Measurements from ENCODE around the gene USP17L30.
"Not testable (repeated sequence)": the region's sequence is repeated elsewhere in the genome, so short reads cannot be mapped to it uniquely, and the experiment has no call there.

The USP17L30 gene

DNA sequence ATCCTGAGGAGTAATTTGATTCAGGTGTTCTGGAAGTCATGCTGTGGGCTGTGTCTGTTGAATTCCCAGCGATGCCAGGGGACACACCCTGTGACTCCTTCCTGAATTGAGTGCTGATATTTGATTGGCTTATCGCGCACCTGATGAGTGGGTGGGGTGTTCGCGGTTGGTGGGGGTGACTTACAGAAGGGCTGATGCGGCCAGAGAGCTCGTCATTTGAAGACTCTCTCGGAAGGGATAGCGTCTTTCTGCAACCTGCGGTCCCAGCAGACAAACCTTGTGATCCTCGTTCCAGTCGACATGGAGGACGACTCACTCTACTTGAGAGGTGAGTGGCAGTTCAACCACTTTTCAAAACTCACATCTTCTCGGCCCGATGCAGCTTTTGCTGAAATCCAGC lies at the start of gene USP17L30:
Gene USP17L30, plus strand, starts transcription at position 301 of the 400 bp plus-strand sequence. Its CDS starts 0 bp downstream, at position 301.
- not testable (repeated sequence) for DNase-seq (ENCODE audit: low read depth)

DNA sequence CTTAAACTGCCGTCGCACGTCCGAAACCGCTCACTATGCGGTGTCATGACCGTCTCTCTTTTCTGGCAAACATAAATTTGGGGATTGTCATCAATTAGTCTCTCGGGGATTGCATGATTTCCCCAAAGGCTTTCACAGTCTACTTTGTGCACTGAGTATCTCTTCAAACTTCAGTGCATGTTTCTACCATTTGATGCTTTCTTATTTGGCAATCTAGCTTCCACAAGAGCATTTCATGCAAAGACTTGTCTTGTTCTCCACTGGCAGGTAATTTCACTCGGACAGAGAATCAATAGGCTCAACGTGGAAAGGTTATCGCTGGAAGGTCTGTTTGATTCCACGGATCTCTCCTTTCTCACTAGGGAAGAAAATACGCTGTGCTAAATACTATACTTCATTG lies 38.7 kb upstream of the USP17L30 start:
- not testable (repeated sequence) for DNase-seq (ENCODE audit: low read depth)

- not testable (repeated sequence) for DNase-seq (ENCODE audit: low read depth)
These were observed 38.1 kb upstream of the USP17L30 start, which contains the start of gene USP17L24 for GRCh38 chr4:9324865-9325264. Gene USP17L24 (plus strand): TSS chr4:9325165. CDS start chr4:9325165, 0 bp downstream.

DNA sequence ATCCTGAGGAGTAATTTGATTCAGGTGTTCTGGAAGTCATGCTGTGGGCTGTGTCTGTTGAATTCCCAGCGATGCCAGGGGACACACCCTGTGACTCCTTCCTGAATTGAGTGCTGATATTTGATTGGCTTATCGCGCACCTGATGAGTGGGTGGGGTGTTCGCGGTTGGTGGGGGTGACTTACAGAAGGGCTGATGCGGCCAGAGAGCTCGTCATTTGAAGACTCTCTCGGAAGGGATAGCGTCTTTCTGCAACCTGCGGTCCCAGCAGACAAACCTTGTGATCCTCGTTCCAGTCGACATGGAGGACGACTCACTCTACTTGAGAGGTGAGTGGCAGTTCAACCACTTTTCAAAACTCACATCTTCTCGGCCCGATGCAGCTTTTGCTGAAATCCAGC lies 33.3 kb upstream of the USP17L30 start, which contains the start of gene USP17L25:
Gene USP17L25, plus strand, starts transcription at position 301 of the 400 bp plus-strand sequence. Its CDS starts 0 bp downstream, at position 301.
- not testable (repeated sequence) for DNase-seq (ENCODE audit: low read depth)

- DNase-seq (ENCODE audit: low read depth) = not testable (repeated sequence)
These were observed 28.6 kb upstream of the USP17L30 start, which contains the start of gene USP17L26 for GRCh38 chr4:9334358-9334757. Gene USP17L26 (plus strand): TSS chr4:9334658. CDS start chr4:9334658, 0 bp downstream.

DNA sequence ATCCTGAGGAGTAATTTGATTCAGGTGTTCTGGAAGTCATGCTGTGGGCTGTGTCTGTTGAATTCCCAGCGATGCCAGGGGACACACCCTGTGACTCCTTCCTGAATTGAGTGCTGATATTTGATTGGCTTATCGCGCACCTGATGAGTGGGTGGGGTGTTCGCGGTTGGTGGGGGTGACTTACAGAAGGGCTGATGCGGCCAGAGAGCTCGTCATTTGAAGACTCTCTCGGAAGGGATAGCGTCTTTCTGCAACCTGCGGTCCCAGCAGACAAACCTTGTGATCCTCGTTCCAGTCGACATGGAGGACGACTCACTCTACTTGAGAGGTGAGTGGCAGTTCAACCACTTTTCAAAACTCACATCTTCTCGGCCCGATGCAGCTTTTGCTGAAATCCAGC lies 23.8 kb upstream of the USP17L30 start, which contains the start of gene USP17L5:
Gene USP17L5, plus strand, starts transcription at position 301 of the 400 bp plus-strand sequence. Its CDS starts 0 bp downstream, at position 301.
- DNase-seq (ENCODE audit: low read depth) = not testable (repeated sequence)

GRCh38 chr4:9343848-9344247 lies 19.1 kb upstream of the USP17L30 start, which contains the start of gene USP17L27:
Gene USP17L27 (plus strand): TSS chr4:9344148. CDS start chr4:9344148, 0 bp downstream.
- not testable (repeated sequence) for DNase-seq (ENCODE audit: low read depth)

GRCh38 chr4:9348593-9348992 lies 14.3 kb upstream of the USP17L30 start, which contains the start of gene USP17L28:
Gene USP17L28 (plus strand): TSS chr4:9348893. CDS start chr4:9348893, 0 bp downstream.
- DNase-seq (ENCODE audit: low read depth) = not testable (repeated sequence)

GRCh38 chr4:9350866-9351265 lies 12.1 kb upstream of the USP17L30 start:
- DNase-seq (ENCODE audit: low read depth) = not testable (repeated sequence)

DNA sequence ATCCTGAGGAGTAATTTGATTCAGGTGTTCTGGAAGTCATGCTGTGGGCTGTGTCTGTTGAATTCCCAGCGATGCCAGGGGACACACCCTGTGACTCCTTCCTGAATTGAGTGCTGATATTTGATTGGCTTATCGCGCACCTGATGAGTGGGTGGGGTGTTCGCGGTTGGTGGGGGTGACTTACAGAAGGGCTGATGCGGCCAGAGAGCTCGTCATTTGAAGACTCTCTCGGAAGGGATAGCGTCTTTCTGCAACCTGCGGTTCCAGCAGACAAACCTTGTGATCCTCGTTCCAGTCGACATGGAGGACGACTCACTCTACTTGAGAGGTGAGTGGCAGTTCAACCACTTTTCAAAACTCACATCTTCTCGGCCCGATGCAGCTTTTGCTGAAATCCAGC lies 9.6 kb upstream of the USP17L30 start, which contains the start of gene USP17L29:
Gene USP17L29, plus strand, starts transcription at position 301 of the 400 bp plus-strand sequence. Its CDS starts 0 bp downstream, at position 301.
- DNase-seq (ENCODE audit: low read depth) = not testable (repeated sequence)

DNA sequence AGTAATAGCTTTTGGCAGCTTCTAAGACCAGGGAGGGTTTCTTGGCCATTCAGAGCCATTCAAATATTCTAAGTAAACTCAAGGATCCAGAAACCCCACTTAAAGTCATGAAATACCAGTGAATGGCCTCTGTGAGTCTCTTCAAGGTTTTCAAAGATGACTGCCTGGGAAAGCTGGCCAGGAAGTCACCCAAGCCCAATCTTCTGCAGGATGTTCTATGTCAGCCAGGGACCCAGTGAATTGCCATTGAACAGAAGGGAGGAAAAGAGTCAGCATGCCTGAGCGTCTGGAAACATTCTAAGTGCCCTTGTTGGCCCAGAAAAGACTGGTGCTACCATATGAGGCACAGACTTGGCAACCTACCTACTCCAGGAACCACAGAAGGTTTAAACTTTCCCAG lies 17.0 kb downstream of the USP17L30 start:
- not testable (repeated sequence) for DNase-seq (ENCODE audit: low read depth)

DNA sequence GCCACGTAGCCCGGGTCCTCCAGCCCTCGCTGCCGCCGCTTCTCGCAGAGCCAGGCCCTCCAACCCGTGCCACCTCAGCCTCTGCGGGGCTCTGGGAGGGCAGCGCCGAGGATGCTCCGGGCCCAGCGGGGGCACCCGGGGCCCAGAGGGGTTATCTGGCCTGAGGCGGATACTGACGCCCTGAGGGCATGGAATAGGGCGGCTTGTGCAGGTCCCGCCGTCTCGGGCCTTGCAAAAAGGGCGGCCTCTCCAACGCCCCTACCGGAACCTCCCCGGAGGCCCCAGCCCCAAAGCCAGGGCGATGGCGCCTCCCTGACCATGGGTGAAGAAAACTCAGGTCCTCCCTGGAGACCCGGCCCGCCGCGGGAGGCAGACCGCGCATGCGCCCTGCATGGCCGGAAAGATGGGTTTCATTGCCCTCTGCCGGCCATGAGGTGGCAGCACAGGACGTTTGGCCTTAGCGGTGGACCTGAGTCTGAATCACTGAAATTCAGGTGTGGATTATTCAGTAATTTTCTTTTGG lies 18.1 kb downstream of the USP17L30 start:
- peak; percentile 26 for DNase-seq (ENCODE audit: low read depth)

GRCh38 chr4:9384126-9384525 lies 21.2 kb downstream of the USP17L30 start:
- DNase-seq (ENCODE audit: low read depth) = no peak

DNA sequence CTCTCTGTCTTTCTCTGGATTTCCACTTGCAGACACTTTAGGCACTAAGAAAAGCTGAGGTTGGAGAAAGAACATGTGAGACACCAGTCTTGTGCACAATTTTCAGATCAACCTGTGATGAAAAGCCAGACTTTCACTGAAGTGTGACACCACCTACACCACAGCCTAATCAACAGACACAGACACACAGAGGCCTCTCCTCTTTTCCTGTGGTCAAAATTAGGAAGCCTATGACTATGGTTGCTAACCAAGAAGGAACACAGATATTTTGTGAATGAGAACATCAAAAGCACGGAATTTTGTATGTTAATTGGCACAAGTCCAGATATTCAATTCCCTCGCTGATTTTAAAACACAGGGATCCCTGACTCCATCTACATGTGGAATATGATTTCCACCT lies 26.1 kb downstream of the USP17L30 start:
- not testable (repeated sequence) for DNase-seq (ENCODE audit: low read depth)

GRCh38 chr4:9405774-9406173 lies 42.8 kb downstream of the USP17L30 start:
- DNase-seq (ENCODE audit: low read depth) = not testable (repeated sequence)

GRCh38 chr4:9406491-9406890 lies 43.6 kb downstream of the USP17L30 start:
- DNase-seq (ENCODE audit: low read depth) = not testable (repeated sequence)

DNA sequence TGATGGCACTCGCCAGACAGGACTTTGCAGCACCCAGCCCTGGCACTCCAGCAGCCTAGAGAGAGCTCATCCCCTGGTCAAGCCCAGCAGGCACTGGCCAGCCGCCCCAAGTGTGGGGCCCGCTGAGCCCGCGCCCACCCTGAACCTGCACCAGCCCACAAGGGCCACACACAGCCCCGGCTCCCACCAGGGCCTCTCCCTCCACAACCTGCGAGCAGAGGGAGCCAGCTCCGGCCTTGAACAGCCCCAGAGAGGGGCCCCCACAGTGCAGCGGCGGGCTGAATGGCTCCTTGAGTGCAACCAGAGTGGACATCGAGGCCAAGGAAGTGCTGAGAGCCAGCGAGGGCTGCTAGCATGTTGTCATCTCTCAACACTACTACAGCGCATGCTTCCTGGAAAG lies 46.9 kb downstream of the USP17L30 start:
- DNase-seq (ENCODE audit: low read depth) = no peak
